ENCODE results near the gene LIPA.

GRCh38 chr10:89274928-89275327, 23.4 kb upstream of the LIPA start:
- TF ChIP-seq POLR2A (IDR thresholded peaks at IDR 0.05; ENCODE audit: low read length): no peak
- no peak for TF ChIP-seq GATA1 (IDR thresholded peaks at IDR 0.05; ENCODE audit: low read depth, low read length)
